ENCODE measurements around the gene TICRR.

Gene TICRR

DNA sequence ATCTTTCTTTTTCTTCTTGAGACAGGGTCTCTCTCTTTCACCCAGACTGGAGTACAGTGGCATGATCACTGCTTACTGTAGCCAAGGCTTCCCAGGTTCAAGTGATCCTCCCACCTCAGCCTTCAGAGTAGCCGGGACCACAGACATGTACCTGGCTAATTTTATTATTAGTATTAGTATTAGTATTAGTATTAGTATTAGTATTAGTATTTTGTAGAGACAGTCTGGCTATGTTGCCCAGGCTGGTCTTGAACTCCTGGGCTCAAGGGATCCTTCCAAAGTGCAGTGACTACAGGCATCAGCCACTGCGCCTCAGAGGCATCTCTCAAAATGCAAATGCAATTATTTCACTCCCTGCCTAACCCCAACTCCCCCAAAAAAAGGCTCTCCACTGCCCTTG is 78.3 kb downstream of the TICRR start:
- no peak for DNase-seq (ENCODE audit: low read depth in 3 of 3, low spot score in 1 of 3)

DNA sequence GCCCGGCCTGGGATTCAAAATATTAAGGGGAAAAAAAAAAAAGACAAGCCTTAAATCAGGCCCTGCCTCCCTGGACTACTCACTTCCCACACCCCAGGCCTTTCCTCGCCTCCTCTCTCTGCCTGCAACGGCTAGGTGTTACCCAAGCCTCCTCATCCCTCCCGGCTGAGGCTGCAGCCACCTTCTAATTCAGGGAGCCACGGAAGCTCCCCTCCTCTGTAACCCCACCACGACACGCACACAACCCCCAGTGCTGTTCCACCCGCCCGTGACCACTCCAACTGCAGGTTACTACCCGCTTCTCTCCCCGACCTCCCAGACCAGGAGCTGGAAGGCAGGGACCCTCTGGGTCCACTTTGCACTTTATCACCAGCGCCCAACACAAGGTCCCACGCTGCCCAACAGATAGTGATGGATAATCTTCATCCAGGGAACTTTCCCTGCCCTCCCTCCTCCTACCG is 79.1 kb downstream of the TICRR start:
- no peak for DNase-seq (ENCODE audit: low read depth in 3 of 3, low spot score in 1 of 3)

DNA sequence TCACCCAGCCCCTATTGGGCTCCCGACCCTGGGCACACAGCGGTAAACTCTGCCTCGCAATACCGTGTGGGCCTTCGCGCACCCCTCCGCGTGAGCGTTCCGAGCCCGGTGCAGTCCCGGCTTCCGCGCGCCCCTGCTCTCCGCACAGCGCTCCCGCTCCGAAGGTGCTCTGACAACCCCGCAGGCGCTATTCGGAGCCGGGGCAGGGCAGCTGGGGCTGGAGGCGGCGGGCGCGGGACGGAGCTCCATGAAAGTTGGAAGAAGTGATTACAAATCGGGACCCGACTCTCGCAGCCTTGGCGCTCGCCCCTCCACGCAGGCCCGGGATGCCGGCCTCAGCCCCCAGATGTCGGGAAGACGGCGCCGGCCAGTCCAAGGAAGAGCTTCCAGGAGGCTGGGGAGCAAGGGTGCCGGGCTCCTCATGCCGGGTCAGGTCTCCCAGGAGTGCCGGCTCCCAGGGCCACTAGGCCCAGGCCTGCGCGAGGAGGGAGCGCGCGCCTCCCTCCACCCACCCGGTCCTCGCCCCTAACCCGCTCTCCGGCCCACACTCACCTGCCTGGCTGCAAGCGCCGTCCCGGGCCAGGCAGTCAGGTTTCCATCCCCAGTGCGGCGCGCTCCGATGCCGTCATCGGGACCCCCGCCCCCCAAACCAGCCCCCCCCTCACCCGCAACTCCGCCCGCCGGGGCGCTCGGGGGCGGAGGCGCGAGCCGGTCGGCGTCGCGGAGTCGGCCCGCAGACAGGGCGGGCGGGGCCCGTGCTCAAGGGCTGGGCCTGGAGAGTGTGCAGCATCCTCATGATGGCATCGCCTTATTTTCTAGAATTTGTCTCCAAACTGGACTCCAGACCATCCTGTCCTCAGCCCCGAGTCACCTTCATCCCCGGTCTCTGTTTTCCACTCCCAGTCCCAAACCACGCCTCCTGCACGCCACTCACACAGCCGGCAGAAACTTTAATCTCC is 79.9 kb downstream of the TICRR start, which contains the start of gene KIF7:
TSS of gene KIF7 (minus strand) at position 621 of the 959 bp plus-strand sequence. CDS start 2,537 bp downstream, outside the sequence.
- DNase-seq (ENCODE audit: low read depth in 3 of 3, low spot score in 1 of 3): no peak

DNA sequence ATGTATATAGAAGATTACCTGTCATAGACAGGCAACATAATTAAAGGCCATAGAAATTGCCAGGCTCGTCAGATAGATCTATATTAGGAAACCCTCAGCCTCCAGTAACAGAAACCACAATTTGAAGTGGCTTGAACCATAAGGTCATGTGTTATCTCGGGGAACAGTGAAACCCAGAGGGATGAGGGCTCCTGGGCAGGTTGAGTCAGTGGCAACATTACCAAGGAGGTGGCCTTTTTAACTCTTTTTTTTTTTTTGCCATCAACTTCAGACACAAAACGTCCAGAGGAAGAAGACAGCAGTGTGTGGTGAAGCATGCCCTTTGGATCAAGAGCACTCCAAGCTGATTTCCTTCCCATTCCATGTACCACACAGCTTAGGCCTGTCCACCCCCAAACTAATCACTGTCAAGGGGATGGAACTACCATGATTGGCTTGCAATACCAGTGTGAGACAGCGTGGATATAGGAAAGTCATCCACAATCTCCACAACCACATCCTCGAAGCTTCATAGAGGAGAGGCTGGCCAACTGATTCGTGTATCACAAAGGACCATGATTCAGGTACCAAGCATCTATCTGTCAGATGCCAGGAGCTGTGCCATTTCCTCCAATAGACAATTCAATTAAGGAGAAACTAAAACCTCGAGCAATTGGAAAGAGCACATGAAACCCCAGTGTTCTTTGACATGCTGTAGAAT is 81.0 kb downstream of the TICRR start:
- DNase-seq (ENCODE audit: low read depth in 3 of 3, low spot score in 1 of 3): no peak

DNA sequence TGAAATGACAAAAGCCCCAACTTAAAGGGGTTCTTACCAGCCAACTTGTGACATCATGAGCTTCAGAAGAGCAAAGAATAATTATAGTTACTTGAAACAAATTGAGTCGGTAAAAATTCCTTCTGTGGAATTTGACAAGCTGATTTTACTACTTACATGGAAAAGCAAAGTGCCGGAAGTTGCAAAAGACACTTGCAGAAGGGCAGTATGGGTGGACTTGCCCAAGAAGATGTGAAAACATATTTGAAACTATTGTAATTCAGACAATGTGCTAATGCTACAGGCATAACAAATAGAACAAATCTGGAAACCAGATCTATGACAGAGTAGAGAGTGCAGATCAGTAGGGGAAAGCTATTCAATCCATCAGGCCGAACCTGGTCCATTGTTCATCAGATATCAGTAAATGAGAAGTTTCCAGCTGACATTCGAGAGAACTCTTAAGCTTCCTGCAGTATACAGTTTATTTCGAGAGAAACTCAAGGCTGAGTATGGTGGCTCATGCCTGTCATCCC is 82.5 kb downstream of the TICRR start:
- DNase-seq (ENCODE audit: low read depth in 3 of 3, low spot score in 1 of 3): no peak

DNA sequence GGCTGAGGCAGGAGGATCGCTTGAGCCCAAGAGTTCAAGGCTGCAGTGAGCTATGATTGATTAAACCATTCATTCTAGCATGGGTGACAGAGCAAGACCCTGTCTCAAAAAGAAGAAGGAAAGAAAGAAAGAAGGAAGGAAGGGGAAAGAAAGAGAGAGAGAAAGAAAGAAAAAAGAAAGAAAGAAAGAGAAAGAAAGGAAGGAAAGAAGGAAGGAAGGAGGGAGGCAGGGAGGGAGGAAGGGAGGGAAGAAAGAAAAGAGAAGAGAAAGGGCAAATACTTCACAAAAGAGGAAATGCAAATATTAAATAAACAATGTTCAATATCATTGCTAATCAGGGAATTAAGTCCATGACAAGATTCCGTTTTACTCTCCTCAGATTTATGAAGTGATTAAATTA is 84.0 kb downstream of the TICRR start:
- no peak for DNase-seq (ENCODE audit: low read depth in 3 of 3, low spot score in 1 of 3)

DNA sequence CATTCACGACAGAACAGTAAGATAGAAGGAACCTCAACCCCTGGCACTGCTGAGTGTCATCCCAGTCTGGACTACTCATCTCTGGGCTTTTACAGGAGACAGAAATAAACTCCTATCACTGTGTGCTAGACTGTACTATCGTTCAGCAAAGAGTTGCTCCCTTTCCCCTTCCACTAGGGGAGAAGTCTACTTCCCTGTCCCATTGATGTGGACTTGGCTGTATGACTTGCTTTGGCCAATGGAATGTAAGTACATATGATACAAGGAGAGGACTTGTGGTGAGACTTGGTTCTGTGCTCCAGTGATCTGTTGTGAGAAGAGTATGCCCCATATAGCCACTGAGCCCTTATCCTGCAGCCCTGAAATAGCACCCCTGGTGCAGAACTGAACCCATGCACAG is 85.3 kb downstream of the TICRR start:
- DNase-seq (ENCODE audit: low read depth in 3 of 3, low spot score in 1 of 3): no peak

DNA sequence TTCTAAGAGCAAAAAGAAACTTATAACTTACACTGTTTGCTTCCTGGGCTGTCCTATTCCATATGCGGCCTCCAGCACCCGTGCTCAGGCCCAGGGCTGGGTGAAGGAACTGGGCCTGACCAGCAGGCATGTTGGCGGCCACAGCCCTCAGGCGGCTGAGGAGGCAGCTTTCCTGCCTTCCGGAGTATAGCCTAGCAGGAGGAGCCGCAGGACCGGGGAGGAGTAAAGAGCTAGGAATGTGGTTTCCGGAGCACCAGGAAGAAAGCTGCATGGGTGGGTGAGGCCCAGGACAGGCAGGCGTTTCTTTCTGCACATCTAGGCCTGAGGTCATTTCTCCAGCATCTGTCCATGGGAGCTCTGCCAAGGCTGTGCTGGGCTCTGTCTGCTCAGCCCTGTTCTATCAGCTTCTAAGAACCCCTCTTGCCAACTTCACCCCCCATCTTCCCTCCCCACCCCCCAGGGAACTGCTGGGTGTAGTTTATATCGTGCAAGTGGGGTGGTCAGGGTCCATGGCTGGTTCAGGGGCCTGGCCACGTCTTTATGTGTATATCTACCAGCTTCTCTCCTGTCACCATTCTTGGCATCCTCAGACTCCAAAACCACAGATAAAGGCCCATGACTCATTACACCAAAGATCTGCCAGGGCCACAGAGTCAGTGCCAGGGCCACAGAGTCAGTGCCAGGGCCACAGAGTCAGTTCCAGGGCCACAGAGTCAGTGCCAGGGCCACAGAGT is 87.8 kb downstream of the TICRR start:
- no peak for DNase-seq (ENCODE audit: low read depth in 3 of 3, low spot score in 1 of 3)

DNA sequence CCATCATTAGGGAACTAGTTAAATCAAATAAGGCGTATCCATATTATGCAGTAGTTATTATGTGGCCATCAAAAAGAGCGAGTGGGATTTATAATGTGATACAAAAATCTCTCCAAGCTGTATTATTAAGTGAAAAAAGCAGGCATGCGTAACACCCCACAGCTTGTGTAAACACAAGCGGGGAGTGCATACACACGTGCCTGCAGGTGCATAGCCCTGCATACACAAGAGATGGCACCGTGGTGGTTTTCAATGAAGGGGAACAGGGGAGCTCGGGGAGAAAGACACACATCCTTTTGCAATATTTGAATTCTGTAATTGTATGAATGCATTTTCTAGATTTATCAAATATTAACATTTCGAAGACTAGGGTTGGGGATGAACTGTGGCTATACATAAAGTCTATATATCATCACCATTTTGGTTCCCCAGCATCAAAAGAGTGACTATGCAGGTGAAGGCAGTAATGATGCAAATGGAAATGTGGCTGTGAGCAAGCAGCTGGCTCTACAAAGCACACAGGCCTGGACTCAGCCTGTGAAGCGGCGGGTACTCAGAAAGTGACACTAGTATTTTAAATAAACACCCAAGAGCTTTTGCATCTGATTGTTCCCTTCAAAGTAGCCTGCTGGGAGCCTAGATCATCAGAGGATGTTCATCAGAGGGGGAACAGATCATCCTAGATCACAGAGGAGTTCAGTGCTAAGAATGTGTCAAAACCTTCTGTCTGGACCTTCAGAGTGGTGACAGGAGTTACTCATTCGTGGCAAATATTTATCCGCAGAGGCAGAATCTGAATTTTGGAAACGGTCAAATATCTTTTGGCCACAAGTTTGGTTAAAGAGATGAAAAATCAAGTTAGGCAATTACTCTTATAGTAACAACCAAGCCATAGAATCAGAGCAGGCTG is 89.4 kb downstream of the TICRR start:
- no peak for DNase-seq (ENCODE audit: low read depth in 3 of 3, low spot score in 1 of 3)

DNA sequence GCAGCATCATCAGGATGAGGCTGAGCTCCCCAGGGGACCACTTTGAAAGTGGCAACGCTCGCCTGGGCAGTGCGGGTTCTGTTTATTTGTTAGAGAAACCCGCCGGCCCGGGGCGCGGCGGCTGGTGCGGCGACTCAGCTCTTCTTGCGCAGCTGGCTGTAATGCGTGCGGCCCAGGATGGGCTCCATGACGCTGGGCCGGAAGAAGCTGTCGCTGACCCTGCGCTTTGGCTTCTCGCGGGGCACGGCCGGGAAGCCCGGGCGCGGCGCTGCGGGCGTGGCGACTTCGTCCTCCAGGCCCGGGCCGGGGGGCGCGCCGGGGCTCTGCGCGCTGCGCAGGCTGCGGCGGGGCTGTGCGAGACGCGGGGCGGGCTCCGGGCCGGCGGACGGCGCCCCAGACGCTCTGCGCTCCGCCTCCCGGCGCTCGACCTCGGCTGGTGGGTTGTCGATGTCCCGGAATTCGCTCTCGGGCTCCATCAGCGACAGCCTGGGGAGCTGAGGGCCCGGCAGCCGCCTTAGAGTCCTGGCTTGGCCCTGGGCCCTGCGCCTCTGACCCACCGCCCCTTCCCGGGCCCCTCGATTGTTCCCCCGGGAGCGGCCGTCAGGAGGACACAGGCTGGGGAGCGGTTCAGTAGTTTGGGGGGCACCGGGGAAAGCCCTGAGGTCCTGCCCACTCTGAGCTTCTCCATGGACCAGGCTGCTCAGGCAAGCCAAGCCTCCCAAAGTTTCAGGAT is 90.3 kb downstream of the TICRR start:
- no peak for DNase-seq (ENCODE audit: low read depth in 3 of 3, low spot score in 1 of 3)

DNA sequence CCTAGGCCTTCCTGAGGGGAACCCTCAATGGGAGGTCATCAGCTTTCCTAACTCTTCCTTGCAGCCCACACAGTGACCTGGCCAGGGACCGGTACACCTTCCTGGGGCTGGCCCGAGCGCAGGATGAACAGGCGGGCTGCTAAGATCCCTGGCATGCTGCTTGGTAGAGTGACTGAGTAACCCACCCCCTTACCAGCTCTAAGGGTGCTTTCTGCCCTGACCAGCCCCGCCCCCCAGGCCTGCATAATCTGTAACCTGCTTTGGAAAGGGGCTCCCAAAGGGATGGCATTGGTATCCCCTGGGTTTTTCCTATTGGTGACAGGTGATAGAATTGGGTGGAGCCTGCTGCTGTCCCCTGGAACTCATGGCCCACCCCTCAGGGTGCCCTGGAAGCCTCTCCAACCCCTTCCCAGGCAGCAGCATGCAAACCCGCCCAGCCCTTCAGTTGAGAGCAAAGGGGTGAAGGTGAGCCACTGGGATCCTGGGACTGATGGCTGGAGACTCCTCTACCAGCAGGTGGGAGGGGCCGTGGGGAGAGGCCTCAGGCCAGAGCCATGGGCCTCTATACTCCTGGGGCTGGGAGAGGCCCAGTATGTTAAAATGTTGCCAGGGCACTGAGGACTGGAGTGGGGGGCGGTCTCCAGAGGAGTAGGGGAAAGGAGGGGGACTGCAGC is 91.1 kb downstream of the TICRR start:
- DNase-seq (ENCODE audit: low read depth in 3 of 3, low spot score in 1 of 3): no peak

DNA sequence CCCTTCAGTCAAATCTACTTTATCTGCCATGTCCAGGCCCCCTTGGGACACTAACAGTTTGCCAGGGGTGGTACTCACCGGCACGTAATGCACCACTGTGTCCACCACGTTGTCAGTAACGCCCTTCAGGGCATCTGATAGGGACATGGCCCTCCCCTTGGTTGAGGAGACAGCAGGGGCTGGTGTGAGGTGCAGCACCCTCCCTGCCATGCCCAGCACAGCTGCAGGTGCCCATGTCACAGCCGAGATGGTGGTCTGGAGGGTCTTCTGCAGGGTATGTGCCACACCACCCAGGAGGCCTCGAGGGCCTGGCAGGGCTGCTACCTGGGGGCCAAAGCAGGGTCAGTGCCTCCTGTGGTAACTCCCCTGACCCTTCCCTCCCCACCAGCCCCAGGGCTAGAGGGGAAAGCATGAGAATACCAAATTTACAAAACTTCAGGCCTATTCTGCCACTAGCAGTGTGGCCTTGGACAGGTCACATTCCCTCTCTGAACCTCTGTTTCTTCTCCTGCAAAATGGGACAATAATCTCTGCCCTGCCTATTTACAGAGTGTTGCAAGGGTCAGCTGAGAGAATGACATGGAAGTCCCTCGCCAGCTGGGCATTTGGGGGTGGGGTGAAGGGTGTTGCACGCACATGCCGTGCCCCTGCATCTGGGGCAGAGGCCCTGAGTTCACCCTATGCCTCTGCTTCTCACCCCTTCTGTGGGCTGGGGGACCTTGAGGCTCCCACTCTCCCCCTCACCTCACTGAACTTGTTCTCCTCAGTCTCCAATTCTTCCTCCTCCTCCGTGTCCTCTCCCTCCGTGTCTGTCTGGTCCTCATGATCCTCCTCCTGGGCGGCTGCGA is 91.8 kb downstream of the TICRR start:
- no peak for DNase-seq (ENCODE audit: low read depth in 3 of 3, low spot score in 1 of 3)

DNA sequence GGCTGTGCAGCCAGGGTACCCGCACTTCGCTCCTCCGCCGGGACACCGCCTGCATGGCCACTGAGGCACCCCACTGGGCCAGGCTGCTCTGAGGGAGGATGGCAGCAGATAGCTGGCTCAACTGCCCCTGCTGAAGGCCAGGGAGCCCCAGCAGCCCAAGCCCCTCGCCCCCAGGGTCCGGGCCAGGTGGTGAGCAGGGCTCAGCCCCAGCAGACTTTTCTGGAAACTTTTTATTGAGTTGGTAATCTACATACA is 92.4 kb downstream of the TICRR start:
- DNase-seq (ENCODE audit: low read depth in 3 of 3, low spot score in 1 of 3): no peak

DNA sequence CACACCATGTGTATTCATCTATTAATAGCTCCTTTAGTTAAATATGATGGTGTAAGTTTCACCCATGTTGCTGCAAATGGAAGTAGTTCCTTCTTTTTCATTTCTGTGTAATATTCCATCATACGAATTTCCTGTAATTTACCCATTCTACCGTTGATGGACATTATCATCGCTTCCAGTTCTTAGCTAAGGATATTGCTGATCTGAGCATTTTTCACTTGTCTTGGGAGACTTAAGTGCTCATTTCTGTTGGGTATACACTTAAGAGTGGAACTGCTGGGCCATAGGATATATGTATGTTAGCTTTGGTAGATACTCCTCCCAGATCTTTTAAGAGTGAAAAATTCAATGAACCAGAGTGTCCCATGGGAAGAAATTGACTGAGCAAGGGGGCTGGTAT is 92.9 kb downstream of the TICRR start:
- no peak for DNase-seq (ENCODE audit: low read depth in 3 of 3, low spot score in 1 of 3)

DNA sequence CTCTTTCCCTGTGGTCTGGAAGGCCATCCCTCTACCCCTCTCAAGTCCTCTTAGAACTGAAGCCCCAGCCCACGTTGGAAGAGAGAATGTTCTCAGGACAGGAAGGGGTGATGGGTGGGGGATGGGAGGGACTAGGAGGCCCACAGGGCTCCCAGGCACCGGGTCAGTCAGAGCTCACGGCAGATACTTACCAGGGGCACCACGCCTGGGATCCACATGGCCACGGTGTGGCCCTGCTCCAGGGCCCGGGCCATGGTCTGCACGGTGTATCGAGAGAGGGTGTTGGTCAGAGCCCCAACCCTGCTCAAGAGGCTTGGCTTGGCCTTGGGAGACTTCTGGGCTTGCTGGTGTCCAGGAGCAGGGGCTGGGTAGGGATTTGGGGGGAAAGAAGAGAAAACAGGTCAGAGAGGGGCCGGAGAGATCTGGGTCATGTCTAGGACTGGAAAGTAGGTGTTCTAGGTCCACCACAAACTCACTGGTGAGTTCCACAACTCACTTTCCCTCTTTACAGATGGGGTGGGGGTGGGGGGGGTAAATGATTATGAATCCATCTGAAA is 94.1 kb downstream of the TICRR start:
- DNase-seq (ENCODE audit: low read depth in 3 of 3, low spot score in 1 of 3): no peak

DNA sequence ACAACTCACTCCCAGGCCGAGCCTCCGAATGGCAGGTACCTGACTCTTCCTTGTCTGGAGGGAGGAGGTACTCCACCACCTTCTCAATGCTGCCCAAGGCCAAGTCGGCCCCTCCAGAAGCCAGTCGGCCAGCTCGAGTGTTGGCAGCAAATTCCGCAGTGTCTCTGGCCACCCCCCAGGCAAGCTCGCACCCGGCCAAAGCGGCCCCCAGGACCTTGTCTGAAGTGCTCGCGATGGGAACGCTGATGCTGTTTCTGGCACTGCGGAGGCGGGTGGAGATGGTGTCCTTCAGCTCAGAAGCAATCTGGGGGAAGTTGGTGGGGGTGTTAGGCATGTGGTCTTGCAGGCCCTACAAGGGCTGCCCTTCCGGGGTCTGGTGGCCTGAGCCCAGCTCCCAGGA is 94.7 kb downstream of the TICRR start:
- no peak for DNase-seq (ENCODE audit: low read depth in 3 of 3, low spot score in 1 of 3)

DNA sequence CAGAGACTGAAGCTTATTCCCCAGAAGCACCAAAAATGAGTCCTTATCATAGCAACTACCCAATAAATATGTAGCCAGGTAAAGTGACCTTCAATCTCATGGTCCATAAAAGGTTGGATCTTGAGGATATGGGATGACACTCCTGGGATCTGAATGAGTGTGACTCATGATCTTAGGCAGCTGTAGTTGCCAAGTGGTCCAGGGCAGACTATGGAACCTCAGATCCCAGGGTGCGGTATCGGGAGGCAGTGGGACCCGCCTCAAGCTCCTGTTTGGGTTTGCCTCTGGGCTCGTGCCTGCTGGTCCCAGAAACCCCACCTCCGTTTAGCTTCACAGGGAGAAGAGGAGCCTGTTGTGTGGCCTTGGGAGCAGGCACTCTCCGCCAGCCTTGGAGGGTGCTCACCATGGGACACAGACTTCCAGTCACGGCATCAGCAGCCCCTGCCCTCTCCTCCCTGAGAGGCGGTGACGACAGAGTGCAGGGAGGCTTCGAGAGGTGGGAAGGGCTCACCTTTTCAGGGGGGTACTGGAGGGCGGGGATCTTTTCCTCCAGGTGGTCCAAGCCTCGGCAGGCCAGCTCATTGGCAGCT is 95.8 kb downstream of the TICRR start:
- no peak for DNase-seq (ENCODE audit: low read depth in 3 of 3, low spot score in 1 of 3)

DNA sequence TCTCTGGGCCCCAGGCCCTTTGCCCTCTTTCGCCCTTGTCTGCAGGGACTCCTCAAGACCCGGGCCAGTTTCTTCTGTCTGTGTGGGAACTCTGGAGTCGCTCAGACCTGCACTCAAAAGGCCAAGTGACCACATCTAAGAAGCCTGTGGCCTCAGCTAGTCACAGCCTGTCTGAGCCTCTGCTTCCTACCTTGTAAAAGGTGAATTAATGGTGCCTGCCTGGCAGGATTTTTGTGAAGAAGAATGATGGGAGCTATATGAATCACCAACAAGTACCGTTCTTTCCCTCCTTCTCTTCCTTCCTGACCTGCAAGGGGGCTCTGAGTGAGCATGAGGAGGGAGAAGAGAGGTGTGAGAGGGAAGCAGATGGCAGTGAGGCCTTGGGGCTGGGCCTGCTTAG is 96.4 kb downstream of the TICRR start:
- no peak for DNase-seq (ENCODE audit: low read depth in 3 of 3, low spot score in 1 of 3)

Data from stimulated activated CD4-positive, alpha-beta T cell treated with anti-CD3 and anti-CD28 coated beads, TNF-alpha, amount 100 ng/mL, for 1 hour (primary cell).